AG04449 (cell line): ENCODE data around the gene MAGEC1.
"Not testable (repeated sequence)": the region's sequence is repeated elsewhere in the genome, so short reads cannot be mapped to it uniquely, and the experiment has no call there.

ENCODE experiments used
- CTCF ChIA-PET: fragments of 350-600 bp; formaldehyde crosslinking; extraction: SDS; loops from one replicate; lab custom pipeline; 2021; ENCODE audit warnings: antibody characterized with exemption; lab: Yijun Ruan, JAX
- POLR2A ChIA-PET: fragments of 400-600, 350-600 bp; formaldehyde crosslinking; extraction: SDS; loops from one replicate; lab custom pipeline; 2020; ENCODE audit warnings: antibody characterized with exemption, inconsistent platforms; lab: Yijun Ruan, JAX
- DNase-seq: peaks from one replicate; pipeline ENCODE4 v3.0.0-alpha.2; 2010; ENCODE audit warnings: low read depth, low spot score
- H3K4me3 ChIP-seq: 2 replicates; pipeline ENCODE4 v1.5.1; 2011; ENCODE audit warnings: low read depth, mild to moderate bottlenecking, control low read depth, low read length
- TF ChIP-seq, protein P1 (sequence below): IDR thresholded peaks from one replicate; pipeline ENCODE4 v1.5.1; 2011; ENCODE audit warnings: mild to moderate bottlenecking, moderate library complexity, low read length, control low read depth, inconsistent platforms; ENCODE audit not compliant: insufficient read depth; ENCODE audit errors: missing control alignments

Gene MAGEC1, protein sequence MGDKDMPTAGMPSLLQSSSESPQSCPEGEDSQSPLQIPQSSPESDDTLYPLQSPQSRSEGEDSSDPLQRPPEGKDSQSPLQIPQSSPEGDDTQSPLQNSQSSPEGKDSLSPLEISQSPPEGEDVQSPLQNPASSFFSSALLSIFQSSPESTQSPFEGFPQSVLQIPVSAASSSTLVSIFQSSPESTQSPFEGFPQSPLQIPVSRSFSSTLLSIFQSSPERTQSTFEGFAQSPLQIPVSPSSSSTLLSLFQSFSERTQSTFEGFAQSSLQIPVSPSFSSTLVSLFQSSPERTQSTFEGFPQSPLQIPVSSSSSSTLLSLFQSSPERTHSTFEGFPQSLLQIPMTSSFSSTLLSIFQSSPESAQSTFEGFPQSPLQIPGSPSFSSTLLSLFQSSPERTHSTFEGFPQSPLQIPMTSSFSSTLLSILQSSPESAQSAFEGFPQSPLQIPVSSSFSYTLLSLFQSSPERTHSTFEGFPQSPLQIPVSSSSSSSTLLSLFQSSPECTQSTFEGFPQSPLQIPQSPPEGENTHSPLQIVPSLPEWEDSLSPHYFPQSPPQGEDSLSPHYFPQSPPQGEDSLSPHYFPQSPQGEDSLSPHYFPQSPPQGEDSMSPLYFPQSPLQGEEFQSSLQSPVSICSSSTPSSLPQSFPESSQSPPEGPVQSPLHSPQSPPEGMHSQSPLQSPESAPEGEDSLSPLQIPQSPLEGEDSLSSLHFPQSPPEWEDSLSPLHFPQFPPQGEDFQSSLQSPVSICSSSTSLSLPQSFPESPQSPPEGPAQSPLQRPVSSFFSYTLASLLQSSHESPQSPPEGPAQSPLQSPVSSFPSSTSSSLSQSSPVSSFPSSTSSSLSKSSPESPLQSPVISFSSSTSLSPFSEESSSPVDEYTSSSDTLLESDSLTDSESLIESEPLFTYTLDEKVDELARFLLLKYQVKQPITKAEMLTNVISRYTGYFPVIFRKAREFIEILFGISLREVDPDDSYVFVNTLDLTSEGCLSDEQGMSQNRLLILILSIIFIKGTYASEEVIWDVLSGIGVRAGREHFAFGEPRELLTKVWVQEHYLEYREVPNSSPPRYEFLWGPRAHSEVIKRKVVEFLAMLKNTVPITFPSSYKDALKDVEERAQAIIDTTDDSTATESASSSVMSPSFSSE

DNA sequence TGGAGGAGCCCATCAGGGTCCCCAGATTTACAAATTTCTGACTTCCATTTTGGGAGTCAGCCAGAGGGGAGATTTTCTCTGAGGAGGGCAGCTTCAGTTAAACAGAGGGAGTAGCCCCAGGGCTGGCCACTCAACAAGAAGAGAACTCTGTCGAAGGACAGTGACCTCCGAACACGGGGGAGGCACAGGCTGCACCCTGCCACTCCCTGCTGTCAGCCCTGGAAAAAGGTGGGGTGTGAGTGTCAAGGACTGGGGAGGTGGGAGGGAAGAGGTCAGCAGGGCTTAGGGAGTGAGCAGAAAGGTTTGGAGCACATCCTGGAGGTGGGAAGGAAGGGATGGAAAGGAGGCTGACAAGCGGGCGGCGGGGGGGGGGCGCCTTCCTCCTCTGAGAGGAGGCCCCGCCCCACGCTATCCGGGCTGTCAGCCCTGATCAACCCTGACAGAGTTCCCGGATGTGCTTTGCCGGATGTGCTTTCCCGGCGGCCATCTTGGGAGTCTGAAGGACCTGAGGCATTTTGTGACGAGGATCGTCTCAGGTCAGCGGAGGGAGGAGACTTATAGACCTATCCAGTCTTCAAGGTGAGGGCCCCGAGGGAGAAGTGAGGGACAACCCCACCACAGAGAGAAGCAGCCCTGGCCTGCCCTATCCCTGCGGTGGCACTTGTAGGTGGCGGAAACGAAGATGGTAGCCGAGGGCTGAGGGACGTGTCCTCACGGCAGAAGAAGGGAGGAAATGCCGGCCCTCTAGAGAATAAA is at the start of gene MAGEC1:
Gene MAGEC1, plus strand, starts transcription at position 495 of the 756 bp plus-strand sequence. CDS start 1,179 bp downstream, outside the sequence.
- TF ChIP-seq, protein P1, sequence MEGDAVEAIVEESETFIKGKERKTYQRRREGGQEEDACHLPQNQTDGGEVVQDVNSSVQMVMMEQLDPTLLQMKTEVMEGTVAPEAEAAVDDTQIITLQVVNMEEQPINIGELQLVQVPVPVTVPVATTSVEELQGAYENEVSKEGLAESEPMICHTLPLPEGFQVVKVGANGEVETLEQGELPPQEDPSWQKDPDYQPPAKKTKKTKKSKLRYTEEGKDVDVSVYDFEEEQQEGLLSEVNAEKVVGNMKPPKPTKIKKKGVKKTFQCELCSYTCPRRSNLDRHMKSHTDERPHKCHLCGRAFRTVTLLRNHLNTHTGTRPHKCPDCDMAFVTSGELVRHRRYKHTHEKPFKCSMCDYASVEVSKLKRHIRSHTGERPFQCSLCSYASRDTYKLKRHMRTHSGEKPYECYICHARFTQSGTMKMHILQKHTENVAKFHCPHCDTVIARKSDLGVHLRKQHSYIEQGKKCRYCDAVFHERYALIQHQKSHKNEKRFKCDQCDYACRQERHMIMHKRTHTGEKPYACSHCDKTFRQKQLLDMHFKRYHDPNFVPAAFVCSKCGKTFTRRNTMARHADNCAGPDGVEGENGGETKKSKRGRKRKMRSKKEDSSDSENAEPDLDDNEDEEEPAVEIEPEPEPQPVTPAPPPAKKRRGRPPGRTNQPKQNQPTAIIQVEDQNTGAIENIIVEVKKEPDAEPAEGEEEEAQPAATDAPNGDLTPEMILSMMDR, result no peak
- ChIA-PET POLR2A (no interaction called here), CTCF (no interaction called here)
- DNase-seq, result no peak
- H3K4me3 ChIP-seq, result no peak within 1 kb of the TSS

DNA sequence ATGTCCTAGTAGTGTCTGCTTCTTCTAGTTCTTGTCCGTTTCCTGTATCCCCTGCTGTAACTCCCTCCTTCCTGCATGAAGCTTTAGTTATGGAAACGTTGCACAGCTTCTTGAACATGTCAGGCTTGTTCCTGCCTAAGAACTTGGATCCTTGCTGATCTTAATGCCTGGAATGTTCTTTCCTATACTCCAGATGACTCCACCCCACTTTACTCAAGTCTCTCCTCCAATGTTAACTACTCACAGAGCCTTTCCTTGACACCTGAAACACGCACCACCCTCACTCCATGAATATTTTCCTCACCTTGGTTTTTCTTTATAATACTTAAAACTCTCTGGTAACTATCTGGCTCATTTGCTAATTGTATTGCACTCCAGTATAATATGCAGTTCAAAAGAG is 46.2 kb upstream of the MAGEC1 start:
- H3K4me3 ChIP-seq, result no peak overlapping the region
- CTCF ChIA-PET, result no interaction called here
- no peak for DNase-seq
- POLR2A ChIA-PET, result no interaction called here
- TF ChIP-seq, protein P1, result no peak

DNA sequence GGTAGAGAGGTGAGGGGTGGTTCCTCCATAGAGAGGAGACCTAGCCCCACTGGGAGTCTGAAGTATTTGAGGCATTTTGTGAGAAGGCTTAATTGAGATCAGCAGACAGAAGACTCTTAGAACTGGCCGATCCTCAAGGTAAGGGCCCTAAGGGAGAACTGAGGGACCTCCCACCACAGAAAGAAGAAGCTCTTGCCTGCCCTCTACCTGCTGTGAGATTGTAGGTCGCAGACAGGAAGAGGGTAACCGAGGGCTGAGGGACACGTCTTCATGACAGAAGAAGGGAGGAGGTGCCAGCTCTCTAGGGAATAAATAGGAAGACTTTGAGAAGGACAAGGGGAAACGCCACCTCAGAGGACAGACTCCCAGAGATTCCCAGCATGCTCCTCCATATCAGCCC is 24.1 kb upstream of the MAGEC1 start:
- TF ChIP-seq, protein P1, result no peak
- POLR2A ChIA-PET, result no interaction called here
- DNase-seq, result no peak
- no peak overlapping the region for H3K4me3 ChIP-seq
- CTCF ChIA-PET, result no interaction called here

DNA sequence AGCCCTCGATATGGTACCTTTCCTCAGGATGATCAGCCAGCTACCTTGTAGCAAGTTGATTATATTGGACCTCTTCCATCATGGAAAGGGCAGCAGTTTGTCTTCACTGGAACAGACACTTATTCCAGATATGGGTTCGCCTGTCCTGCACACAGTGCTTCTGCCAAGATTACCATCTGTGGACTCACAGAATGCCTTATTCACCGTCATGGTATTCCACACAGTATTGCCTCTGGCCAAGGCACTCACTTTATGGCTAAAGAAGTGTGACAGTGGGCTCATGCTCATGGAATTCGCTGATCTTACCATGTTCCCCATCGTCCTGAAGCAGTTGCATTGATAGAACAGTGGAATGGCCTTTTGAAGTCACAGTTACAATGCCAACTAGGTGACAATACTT is 14.9 kb upstream of the MAGEC1 start:
- CTCF ChIA-PET, DNase-seq, POLR2A ChIA-PET, H3K4me3 ChIP-seq: not testable (repeated sequence)

DNA sequence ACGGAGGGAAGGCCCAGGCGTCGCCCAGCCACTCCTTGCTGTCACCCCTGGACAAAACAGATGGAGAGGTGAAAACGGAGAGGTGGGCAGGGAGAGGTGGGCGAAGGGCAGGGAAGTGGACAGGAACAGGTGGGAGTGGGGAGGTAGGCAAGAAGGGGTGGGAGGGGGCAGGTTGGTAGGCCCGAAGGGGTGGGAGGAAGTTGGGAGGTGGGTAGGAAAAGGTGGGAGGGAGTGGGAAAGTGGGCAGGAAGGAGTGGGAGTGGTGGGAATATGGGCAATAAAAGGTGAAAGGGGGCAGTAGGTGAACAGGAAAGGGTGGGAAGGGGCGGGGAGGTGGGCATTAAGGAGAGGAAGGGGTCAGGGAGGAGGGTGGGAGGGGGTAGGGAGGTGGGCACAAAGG is 9.0 kb upstream of the MAGEC1 start:
- no peak overlapping the region for H3K4me3 ChIP-seq
- CTCF ChIA-PET, result no interaction called here
- DNase-seq, result no peak
- POLR2A ChIA-PET, result no interaction called here
- TF ChIP-seq, protein P1, result no peak

DNA sequence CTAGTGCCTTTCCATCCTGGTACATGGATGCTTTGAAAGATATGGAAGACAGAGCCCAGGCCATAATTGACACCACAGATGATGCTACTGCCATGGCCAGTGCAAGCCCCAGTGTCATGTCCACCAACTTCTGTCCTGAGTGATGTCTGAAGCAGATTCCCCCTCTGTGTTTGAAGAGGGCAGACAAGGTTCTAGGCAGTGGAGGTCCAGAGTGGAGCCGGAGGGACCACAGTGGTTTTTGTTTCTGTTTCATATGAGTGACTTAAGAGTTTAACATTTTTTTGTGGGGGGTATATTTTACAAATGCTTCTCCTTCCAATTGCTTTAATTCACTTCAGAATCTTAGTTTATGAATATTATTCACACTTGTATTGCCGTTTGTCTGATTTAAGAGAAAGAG is 6.0 kb upstream of the MAGEC1 start:
- TF ChIP-seq, protein P1, result no peak
- no peak for DNase-seq
- no peak overlapping the region for H3K4me3 ChIP-seq
- ChIA-PET POLR2A (no interaction called here), CTCF (no interaction called here)
